Fibroblast of skin of right quadriceps (primary cell): ENCODE data around the gene TUB.

ENCODE experiments used
- DNase-seq: peaks from one replicate; pipeline ENCODE4 v3.0.0-alpha.2; 2013

TUB gene

DNA sequence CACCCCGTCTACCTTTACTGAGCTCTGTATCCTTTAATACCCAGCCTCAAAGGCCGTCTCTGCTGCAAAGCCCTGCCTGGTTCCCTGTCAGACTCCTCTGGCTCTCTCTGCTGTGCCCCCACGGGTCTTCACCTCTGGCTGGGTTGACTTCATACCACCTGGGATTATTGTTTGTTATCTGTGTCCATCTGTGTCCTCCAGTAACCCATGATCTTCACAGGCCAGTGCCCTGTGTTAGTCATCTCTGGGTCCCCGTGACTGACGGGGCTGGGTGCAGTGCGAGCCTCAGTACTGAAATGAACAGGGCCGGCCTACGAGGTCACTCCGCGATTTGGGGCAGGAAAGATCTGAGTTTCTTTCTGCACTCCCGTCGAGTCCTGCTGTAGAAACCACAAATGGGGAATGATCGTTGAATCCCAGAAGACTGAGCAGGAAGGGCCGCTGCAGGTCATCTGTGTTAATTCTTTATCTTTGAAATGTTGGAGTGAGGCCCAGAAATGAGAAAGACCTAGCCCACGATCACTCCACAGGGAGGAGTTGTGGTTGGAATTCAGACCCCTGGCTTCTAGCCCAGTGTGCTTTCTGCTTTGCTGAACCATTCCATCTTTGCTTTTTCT is 12.3 kb upstream of the TUB start:
- DNase-seq = peak; percentile 87

GRCh38 chr11:8069771-8070170 is 11.2 kb upstream of the TUB start:
- DNase-seq = no peak

DNA sequence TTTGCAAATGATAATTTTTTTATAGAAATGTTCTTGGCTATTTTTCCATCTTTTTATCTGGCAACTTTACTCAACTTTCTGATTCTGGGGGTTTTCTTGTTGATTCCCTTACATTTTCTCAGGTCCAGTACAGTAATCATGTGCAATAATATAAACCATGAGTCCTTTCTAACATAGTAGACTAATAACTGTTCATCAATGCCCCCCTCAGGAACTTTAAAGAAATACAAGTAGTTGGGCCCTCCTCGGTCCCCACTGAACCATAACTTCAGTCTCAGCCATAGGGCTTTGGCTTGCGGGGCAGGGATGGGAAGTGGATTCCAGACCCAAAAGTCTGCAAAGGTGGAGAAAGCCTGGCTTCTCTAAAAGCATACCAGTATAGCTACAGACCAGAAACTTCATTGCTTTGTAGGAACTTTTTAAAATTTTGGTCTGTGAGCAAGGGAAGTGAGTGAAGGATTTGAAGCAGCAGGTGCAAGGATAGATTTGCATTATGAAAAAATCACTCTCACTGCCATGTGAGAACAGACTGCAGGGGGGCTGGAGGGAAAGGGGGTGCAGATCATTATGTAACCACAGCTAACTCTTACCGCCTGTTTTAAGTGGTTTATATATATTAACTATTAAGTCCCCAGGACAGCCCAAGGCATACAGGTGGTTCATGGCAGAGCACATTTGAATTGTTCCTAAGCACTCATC is 10.4 kb upstream of the TUB start:
- peak; percentile 42 for DNase-seq

DNA sequence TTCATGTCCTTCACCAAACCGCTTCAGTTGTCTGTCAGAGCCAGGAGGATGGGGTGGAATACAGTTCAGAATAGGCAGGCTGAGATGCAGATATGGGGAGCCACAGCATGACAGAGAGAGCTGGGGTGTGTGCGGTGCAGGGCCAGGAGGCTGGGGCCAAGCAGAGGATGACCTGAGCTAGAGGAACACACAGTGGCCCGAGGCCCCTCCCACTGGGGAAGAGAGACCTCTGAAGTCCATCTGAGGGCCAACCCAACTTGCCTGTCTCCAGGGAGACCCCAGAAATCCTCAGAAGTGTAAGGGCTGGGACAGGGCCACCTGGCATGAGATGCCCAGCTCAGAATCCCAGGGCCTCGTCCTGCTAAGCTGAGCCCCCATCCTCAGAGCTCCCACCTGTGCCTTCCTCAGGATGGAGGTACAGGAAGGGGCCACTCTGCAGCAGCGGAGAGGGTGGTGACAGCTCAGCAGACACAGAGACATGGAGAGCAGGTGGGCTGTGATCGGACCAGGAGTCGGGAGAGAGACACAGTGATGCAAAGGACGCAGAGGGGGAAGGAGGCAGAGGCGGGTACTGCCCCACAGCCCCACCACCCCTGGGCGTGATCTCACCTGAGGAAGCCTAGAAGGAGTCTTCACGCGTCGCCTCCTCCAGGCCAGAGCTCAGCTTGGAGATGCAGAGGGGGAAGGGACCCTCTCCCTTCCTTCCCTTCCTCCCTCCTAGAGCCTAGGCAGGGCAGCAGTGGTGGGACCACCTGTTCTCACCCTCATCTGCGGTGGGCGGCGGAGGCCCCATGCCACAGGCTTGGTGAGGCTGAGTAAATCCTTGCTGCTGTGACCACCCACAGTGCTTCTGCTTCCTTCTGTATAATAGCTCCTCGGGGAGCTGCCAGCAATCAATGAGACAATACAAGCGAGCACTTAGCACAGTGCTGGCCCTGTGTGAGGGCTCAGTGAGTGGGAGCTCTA is 9.1 kb upstream of the TUB start:
- no peak for DNase-seq

GRCh38 chr11:8075119-8075726 is 5.8 kb upstream of the TUB start:
- no peak for DNase-seq

DNA sequence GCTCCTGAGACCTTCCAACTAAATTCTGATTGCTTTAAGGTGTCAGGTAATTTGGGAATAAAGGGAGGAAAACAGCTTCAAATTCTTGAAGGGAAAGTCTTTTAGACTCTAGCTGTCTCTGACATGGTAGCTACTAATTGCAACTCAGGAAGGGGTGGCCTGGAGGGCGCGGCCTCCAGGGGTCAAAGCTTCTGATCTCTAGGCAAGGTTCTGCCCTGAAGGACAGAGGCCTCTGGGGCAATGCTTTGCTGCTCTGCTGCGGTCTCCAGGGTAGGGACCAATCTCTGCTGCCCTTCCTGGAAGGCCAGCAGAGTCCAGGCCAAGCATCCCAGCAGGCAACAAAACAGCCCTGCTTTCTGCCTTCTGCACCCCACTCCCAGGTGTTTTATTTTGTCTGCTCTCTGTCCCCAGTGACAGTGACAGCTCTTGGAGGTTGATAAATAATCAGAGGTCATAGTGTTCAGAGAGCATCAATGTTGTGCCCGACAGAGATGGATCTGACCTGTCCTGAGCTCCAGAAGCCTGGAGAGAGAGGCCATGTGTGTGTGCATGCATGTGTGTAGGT is 1.8 kb upstream of the TUB start:
- no peak for DNase-seq

GRCh38 chr11:8080069-8080670 is 841 bp upstream of the TUB start:
- no peak for DNase-seq

- DNase-seq = no peak
Measured at GRCh38 chr11:8081591-8082250, 710 bp downstream of the TUB start.

- DNase-seq = no peak
Measured at GRCh38 chr11:8082391-8083087, 1.5 kb downstream of the TUB start.

GRCh38 chr11:8083088-8083395 is 2.0 kb downstream of the TUB start:
- DNase-seq = no peak

- no peak for DNase-seq
Measured at GRCh38 chr11:8083871-8084281, 2.9 kb downstream of the TUB start.

- no peak for DNase-seq
Measured at GRCh38 chr11:8084352-8084751, 3.3 kb downstream of the TUB start.

DNA sequence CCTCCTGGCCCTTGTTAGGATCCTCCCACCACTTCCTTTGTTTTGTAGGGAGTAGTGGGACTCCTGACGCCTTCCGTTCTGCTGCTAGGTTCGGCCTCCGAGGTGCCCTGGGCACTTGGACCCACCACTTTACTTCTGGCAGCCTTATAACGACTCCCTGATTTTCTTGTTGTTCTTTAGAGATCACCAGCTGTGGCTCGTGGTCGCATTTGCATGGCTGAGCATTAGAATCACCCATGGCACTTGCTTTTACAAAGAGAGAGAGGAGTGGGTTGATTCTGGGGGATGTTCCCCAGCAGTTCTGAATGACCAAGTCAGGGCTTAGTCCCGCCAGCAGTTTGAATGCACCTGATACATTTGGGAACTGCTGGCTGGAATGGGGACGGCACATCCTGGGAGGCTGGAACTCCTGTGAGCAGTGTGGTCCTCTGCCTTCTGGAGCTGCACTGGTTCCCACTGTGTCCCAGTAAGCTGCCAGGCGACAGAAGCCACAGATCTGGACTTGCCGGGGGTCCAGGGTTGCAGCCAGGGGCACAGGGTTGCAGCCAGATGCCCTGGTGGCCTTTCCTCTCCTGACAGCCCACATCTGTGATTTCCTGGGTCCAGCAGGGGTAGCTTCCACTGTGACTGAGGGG is 4.1 kb downstream of the TUB start:
- no peak for DNase-seq

DNA sequence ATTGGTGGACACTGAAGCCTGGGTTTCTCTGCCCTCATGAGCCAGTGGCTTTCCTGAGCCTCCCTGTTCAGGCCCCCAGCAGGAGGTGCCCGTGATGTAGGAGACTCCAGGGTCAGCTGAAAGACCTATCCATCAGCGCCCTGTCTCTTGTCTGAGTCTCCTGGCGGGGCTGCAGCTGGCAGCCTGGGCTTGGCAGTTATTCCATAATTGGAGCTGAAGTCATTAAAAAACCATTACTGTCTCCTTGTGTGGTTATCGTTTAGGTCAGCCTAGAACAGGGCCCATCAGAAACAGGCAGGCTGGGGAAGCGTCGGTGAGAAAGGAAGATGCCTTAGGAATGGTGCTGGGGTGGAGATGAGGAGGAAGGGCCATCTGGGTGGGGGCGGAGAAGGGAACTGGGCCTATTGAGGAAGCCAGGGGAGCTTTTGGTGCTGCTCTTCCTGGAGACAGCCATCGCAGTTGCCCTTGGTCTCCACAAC is 5.0 kb downstream of the TUB start:
- DNase-seq = no peak

- DNase-seq = no peak
Measured at GRCh38 chr11:8086571-8086970, 5.6 kb downstream of the TUB start.

DNA sequence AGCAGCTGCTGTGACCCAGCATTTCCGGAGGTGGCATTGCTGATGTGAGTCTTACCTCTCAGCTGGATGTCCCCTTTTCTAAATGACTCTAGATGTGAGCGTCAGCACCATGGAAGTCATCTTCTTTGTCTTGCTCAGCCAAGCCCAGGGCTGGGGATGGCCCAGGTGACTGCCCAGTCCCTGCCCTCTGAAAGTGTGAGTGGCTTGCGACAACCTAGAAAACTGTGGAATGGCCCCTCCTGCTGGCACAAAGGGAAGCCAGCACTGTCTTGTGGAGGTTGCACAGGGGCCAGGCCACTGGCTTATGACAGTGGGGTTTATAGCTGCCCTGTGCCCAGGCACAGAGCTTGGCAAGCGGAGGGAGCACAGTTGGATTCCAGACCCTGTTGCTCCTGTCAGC is 6.2 kb downstream of the TUB start:
- no peak for DNase-seq

- DNase-seq = no peak
Measured at GRCh38 chr11:8087756-8088155, 6.7 kb downstream of the TUB start.

DNA sequence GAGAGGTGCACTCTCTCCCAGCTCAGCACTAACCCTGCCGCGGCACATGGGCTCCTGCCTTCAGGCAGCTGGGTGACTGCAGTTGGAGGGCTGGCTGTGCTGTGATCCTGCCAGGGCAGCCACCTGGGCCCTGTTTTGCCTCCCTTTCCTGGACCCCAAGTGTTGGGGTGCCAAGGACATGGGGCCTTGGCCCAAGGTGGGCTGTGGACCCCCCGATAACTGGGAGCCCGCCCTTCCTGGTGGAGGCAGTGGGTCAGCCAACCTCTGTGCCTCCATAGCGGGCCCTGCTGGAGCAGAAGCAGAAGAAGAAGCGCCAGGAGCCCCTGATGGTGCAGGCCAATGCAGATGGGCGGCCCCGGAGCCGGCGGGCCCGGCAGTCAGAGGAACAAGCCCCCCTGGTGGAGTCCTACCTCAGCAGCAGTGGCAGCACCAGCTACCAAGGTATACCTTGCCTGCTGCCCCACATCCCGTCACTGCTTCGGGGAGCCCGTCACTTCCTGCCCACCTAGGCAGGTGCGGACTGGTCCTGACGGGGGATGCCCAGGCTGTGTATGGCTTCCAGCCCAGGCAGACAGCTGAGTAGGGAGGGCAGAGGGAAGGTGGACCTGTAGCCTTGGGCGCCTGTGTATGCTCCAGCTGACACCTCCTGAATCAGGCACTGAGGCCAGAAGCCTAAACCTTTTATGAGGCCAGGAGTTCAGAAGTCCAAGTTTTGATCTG is 8.9 kb downstream of the TUB start:
- no peak for DNase-seq

- DNase-seq = peak; percentile 24
Measured at GRCh38 chr11:8090756-8091155, 9.7 kb downstream of the TUB start.

GRCh38 chr11:8091721-8092120 is 10.7 kb downstream of the TUB start:
- DNase-seq = no peak
